Spleen (tissue), 11 donors: Measurements from ENCODE around the gene SSPN. TPM values are rescaled to one million over a fixed set of nuclear protein-coding genes. Genes with fewer than 3 reads are reported as not detected.

ENCODE experiments used
- DNase-seq: peaks from one replicate; pipeline ENCODE4 v3.0.0-alpha.2; 2020
- H3K27ac ChIP-seq, 8 donors: fragments of 200-600 bp; sonication (generic) in 7 of 8; 1 replicate in 4 of 8; 2 replicates in 4 of 8; pipeline versions ENCODE4 v1.5.0 to v1.8.0; 2016 to 2021; ENCODE audit warnings: inconsistent platforms in 4 of 8, mild to moderate bottlenecking in 4 of 8, moderate library complexity in 1 of 8
- H3K27me3 ChIP-seq, 7 donors: fragments of 200-600 bp; sonication (generic) in 6 of 7; replicated peaks in 1 of 7; 1 replicate in 4 of 7; 2 replicates in 3 of 7; pipeline versions ENCODE4 v1.5.0 to v1.8.0; 2016 to 2021; ENCODE audit warnings: inconsistent platforms in 3 of 7, mild to moderate bottlenecking in 1 of 7
- H3K36me3 ChIP-seq, 6 donors: fragments of 200-600 bp; sonication (generic) in 5 of 6; 1 replicate in 4 of 6; 2 replicates in 2 of 6; pipeline versions ENCODE4 v1.5.0 to v1.8.0; 2016 to 2021; ENCODE audit warnings: inconsistent platforms in 2 of 6
- H3K4me1 ChIP-seq, 6 donors: fragments of 200-600 bp; sonication (generic) in 5 of 6; 1 replicate in 3 of 6; 2 replicates in 3 of 6; pipeline versions ENCODE4 v1.5.0 to v1.8.0; 2016 to 2021; ENCODE audit warnings: inconsistent platforms in 3 of 6
- H3K4me3 ChIP-seq, 8 donors: fragments of 200-600 bp; sonication (generic) in 7 of 8; 1 replicate in 4 of 8; 2 replicates in 4 of 8; pipeline versions ENCODE4 v1.5.0 to v1.8.0; 2016 to 2021; ENCODE audit warnings: inconsistent platforms in 4 of 8, mild to moderate bottlenecking in 4 of 8, moderate library complexity in 2 of 8
- H3K9me3 ChIP-seq, 8 donors: fragments of 200-600 bp; sonication (generic) in 7 of 8; 1 replicate in 4 of 8; 2 replicates in 4 of 8; pipeline versions ENCODE4 v1.5.0 to v1.8.0; 2016 to 2021; ENCODE audit warnings: inconsistent platforms in 4 of 8
- POLR2A ChIP-seq, 3 donors: fragments of 450-650 bp; IDR thresholded peaks; one replicate each; pipeline ENCODE4 v1.5.1; 2017; ENCODE audit warnings: antibody characterized with exemption in 3 of 3, mild to moderate bottlenecking in 1 of 3
- POLR2AphosphoS5 ChIP-seq, 3 donors: sonication (generic); formaldehyde crosslinking; IDR thresholded peaks; one replicate each; pipeline ENCODE4 v1.5.1; 2017; ENCODE audit warnings: antibody characterized with exemption in 3 of 3
- WGBS, 5 donors: extraction: QIAGEN DNeasy Blood & Tissue Kit in 3 of 5; methylation state at CpG; one replicate each; pipeline versions ENCODE4 v1.1.5 to v1.1.7; 2013 to 2018; 5-methylcytosine and 5-hydroxymethylcytosine counted together
- intact Hi-C: fragments of 100-400 bp; cut with DNase I; formaldehyde crosslinking; loops from one replicate; pipeline ENCODE4 v1.15.0; 2023; ENCODE audit warnings: low total_unique reads
- polyA plus RNA-seq, 3 donors: library from polyadenylated mRNA; stranded (reverse); fragments of 200-250 nt; gene quantifications; one replicate each; pipeline ENCODE4 v1.2.1, GENCODE V29; 2013
- total RNA-seq, 7 donors: library from RNA; depleted of rRNA in 3 of 7; stranded (reverse); fragments of >200 nt in 3 of 7; fragmentation: NEBNext Ultra II Directional in 4 of 7; extraction: Animal tissue kit (Norgen Biotek cat#: 25700) in 4 of 7; gene quantifications; one replicate each; pipeline versions ENCODE4 v1.1.0 to v1.2.1, GENCODE V29; 2016 to 2021
- TF ChIP-seq, protein P1 (sequence below), 11 experiments: fragments of 200-600 bp in 7 of 11; fragments of 450-650 bp in 4 of 11; sonication (generic) in 4 of 11; IDR thresholded peaks in 8 of 11; conservative IDR thresholded peaks in 3 of 11; 1 replicate in 7 of 11; 2 replicates in 4 of 11; pipeline versions ENCODE4 v1.4.0 to v1.8.0; 2016 to 2021; ENCODE audit warnings: antibody characterized with exemption in 11 of 11, inconsistent platforms in 4 of 11, mild to moderate bottlenecking in 1 of 11
- donor health status: healthy with polysubstance abuse.
- donor health status: DM: no; HTN: no; CAD: no; lungs with moderate emphysema.
- donor health status: DM: no; HTN: no; CAD: no.
- donor health status: Bipolar disorder and iron deficiency.
- donor health status: healthy.
- donor health status: DM: no; HTN: no; CAD: no.
- donor health status: DM: yes; HTN: yes; CAD: no.

Gene SSPN
- total and polyA plus RNA-seq, 10 donors = 2.7 to 46.6 (median 10.6) TPM

- TF ChIP-seq POLR2A (IDR thresholded peaks at IDR 0.05) = no peak
- TF ChIP-seq, protein P1, sequence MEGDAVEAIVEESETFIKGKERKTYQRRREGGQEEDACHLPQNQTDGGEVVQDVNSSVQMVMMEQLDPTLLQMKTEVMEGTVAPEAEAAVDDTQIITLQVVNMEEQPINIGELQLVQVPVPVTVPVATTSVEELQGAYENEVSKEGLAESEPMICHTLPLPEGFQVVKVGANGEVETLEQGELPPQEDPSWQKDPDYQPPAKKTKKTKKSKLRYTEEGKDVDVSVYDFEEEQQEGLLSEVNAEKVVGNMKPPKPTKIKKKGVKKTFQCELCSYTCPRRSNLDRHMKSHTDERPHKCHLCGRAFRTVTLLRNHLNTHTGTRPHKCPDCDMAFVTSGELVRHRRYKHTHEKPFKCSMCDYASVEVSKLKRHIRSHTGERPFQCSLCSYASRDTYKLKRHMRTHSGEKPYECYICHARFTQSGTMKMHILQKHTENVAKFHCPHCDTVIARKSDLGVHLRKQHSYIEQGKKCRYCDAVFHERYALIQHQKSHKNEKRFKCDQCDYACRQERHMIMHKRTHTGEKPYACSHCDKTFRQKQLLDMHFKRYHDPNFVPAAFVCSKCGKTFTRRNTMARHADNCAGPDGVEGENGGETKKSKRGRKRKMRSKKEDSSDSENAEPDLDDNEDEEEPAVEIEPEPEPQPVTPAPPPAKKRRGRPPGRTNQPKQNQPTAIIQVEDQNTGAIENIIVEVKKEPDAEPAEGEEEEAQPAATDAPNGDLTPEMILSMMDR (IDR thresholded peaks at IDR 0.05 in 8 of 11, conservative IDR thresholded peaks at IDR 0.05 in 3 of 11) = no peak
- TF ChIP-seq POLR2AphosphoS5 (IDR thresholded peaks at IDR 0.05) = no peak
- H3K36me3 ChIP-seq = no peaks in the 10 kb centered on the region
- intact Hi-C loops = no loop called here
- peaks cover 0 to 21% (median 15%) of the 10 kb centered on the region in 8 donors for H3K9me3 ChIP-seq
- no peak for DNase-seq
- no peaks in the 10 kb centered on the region for H3K27me3 ChIP-seq
- no peak overlapping the region for H3K27ac ChIP-seq
- no peaks in the 10 kb centered on the region for H3K4me1 ChIP-seq
- H3K4me3 ChIP-seq = no peak overlapping the region
- 75 to 95% (median 85%) methylated on average over 6 of the region's 6 CpGs for WGBS, 5 donors
Measured at GRCh38 chr12:26251600-26251999, 56.2 kb downstream of the SSPN start.

DNA sequence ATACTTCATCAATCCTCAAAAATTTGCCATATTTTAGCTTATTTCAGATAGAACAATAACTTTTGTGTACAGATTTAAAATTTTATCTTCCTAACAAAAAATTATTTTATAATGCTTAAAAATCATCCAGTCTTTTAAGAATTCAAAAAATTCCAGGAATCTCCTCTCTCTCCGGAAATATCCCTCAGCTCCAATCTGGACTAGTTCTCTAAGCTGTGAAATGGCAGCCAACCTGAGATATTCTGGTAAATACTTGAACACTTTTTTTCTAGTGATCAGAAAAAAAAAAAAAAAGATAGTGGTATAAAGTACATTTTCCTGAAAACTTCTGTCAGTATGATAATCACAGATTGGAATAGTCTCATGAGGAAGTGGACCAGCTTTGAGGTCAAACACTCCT lies 57.6 kb downstream of the SSPN start:
- peaks cover 0 to 32% (median 19%) of the 10 kb centered on the region in 8 donors for H3K9me3 ChIP-seq
- no peaks in the 10 kb centered on the region for H3K36me3 ChIP-seq
- no peak overlapping the region for H3K4me3 ChIP-seq
- H3K4me1 ChIP-seq = no peaks in the 10 kb centered on the region
- DNase-seq = no peak
- intact Hi-C loops = no loop called here
- 84 to 94% (median 89%) methylated on average over 1 of the region's 1 CpG for whole genome bisulfite sequencing, 5 donors
- H3K27me3 ChIP-seq = no peaks in the 10 kb centered on the region
- H3K27ac ChIP-seq = no peak overlapping the region
- TF ChIP-seq POLR2A (IDR thresholded peaks at IDR 0.05) (no peak), POLR2AphosphoS5 (IDR thresholded peaks at IDR 0.05) (no peak)
- TF ChIP-seq, protein P1 (IDR thresholded peaks at IDR 0.05 in 8 of 11, conservative IDR thresholded peaks at IDR 0.05 in 3 of 11) = no peak

DNA sequence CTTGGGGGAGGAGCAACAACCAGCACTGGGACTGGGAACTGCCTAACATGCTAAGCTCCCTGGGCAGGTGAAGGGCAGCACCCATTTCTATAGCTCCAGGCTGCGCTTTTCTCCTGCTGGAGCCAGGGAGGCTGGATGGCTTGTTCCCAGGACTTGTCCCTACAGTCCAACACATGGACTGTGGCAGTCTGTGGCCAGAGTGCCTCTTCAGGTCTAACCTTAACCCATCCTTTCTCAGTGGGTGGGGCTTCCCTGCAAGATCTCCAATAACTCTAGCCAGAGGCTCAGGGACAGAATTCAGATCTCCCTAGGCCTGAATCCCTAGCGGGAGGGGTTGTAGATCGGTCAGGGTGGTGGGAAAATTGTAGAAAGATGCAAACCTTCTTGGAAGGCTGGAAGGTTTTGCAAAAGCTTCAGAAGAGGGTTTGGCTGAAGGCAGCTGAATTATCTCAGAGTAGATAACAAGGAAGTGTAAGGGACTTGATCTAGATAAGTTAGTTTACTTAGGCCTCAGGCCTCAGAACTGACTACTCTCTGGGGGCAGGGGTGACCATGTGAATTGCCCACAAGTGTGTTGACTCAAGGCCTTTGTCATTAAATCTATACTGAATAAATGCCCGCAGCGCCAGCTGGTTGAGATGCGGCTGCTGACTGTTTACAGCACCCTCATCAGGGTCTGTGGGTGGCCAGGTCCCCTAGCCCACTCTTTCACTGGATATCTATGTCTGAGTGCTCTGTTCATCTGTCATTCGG lies 60.7 kb downstream of the SSPN start:
- H3K4me3 ChIP-seq = no peak overlapping the region
- WGBS, 5 donors = 81 to 100% (median 89%) methylated on average over 3 to 7 of the region's 7 CpGs
- no peak for DNase-seq
- intact Hi-C loops = no loop called here
- no peaks in the 10 kb centered on the region for H3K36me3 ChIP-seq
- no peak overlapping the region for H3K27ac ChIP-seq
- no peaks in the 10 kb centered on the region for H3K27me3 ChIP-seq
- peaks cover 0 to 38% (median 15%) of the 10 kb centered on the region in 8 donors for H3K9me3 ChIP-seq
- no peaks in the 10 kb centered on the region for H3K4me1 ChIP-seq
- TF ChIP-seq POLR2A (IDR thresholded peaks at IDR 0.05) (no peak), POLR2AphosphoS5 (IDR thresholded peaks at IDR 0.05) (no peak)
- TF ChIP-seq, protein P1 (IDR thresholded peaks at IDR 0.05 in 8 of 11, conservative IDR thresholded peaks at IDR 0.05 in 3 of 11) = no peak

DNA sequence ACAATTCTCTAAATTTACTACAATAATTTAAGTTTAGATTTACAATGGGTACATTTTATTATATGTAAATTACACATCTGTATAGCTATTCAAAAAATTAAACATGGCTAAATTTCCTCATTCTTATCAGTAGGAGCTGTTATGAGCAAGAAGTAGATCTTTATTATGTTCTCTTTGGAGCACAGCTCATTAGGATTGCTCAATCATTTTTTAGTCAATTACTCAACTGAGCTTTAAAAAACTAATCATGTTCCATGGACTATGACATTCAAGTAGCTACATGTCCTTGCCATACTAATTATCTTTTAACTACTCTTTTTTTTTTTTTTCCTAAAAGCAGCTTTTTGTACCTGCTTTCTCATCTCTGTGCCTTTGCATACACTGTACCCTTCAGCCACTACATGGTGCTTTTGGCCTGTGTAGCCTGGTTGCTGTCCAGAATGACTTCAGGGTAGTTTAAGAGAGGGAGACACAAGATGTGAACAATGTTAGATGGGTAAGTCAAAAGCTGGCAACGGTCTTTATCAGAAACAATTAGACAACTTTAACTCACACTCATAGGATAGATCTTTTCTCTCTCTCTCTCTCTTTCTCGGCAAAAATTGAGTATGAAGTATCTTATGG lies 69.0 kb downstream of the SSPN start:
- H3K27ac ChIP-seq = peak overlapping the region in 1 of 8 donors; percentile 10
- no peaks in the 10 kb centered on the region for H3K36me3 ChIP-seq
- H3K9me3 ChIP-seq = peaks cover 0 to 8% (median 0%) of the 10 kb centered on the region in 8 donors
- no peaks in the 10 kb centered on the region for H3K27me3 ChIP-seq
- intact Hi-C loops = no loop called here
- no peak for DNase-seq
- TF ChIP-seq, protein P1 (IDR thresholded peaks at IDR 0.05 in 8 of 11, conservative IDR thresholded peaks at IDR 0.05 in 3 of 11) = no peak
- TF ChIP-seq POLR2A (IDR thresholded peaks at IDR 0.05) (no peak), POLR2AphosphoS5 (IDR thresholded peaks at IDR 0.05) (no peak)
- H3K4me3 ChIP-seq = no peak overlapping the region
- no peaks in the 10 kb centered on the region for H3K4me1 ChIP-seq
- WGBS, 5 donors = 85 to 100% (median 90%) methylated on average over 2 of the region's 2 CpGs
